Loucy (cell line): Measurements from ENCODE around the gene UTP4.

Experiments
- H2AFZ ChIP-seq: fragments of 200-600 bp; sonication (generic); 2 replicates; pipeline ENCODE4 v1.6.0; 2016; ENCODE audit warnings: antibody characterized with exemption, mild to moderate bottlenecking, low read length, moderate library complexity
- H3F3A ChIP-seq: fragments of 200-600 bp; 2 replicates; pipeline ENCODE4 v1.6.0; 2016; ENCODE audit warnings: antibody characterized with exemption, low read depth, mild to moderate bottlenecking
- H3K27me3 ChIP-seq: fragments of 200-600 bp; sonication (generic); 2 replicates; pipeline ENCODE4 v1.6.1; 2014; ENCODE audit warnings: low read length, mild to moderate bottlenecking; ENCODE audit not compliant: insufficient read depth, poor library complexity, severe bottlenecking
- H3K36me3 ChIP-seq: fragments of 200-600 bp; sonication (generic); 2 replicates; pipeline ENCODE4 v1.6.1; 2016; ENCODE audit warnings: low read length; ENCODE audit not compliant: insufficient read depth
- H3K4me1 ChIP-seq: fragments of 200-600 bp; sonication (generic); 2 replicates; pipeline ENCODE4 v1.5.1; 2014; ENCODE audit warnings: low read length, mild to moderate bottlenecking; ENCODE audit not compliant: insufficient read depth, poor library complexity, severe bottlenecking
- H3K4me2 ChIP-seq: fragments of 200-600 bp; sonication (generic); 2 replicates; pipeline ENCODE4 v1.6.0; 2014; ENCODE audit warnings: antibody characterized with exemption, low read length, low read depth, mild to moderate bottlenecking; ENCODE audit not compliant: poor library complexity, severe bottlenecking
- H3K4me3 ChIP-seq: fragments of 200-600 bp; sonication (generic); 2 replicates; pipeline ENCODE4 v1.5.1; 2014; ENCODE audit warnings: low read length, mild to moderate bottlenecking, mixed read lengths; ENCODE audit not compliant: poor library complexity, severe bottlenecking
- H3K79me2 ChIP-seq: fragments of 200-600 bp; sonication (generic); 2 replicates; pipeline ENCODE4 v1.6.1; 2014; ENCODE audit warnings: low read length; ENCODE audit not compliant: insufficient read depth
- H3K9ac ChIP-seq: fragments of 200-600 bp; sonication (generic); 2 replicates; pipeline ENCODE4 v1.6.0; 2014; ENCODE audit warnings: mild to moderate bottlenecking, low read depth, low read length, moderate library complexity; ENCODE audit not compliant: poor library complexity, severe bottlenecking
- H3K9me2 ChIP-seq: fragments of 200-600 bp; sonication (generic); replicated peaks from 2 replicates; pipeline ENCODE4 v1.6.1; 2016; ENCODE audit warnings: low read depth, low read length, mixed read lengths
- H3K9me3 ChIP-seq: fragments of 200-600 bp; sonication (generic); 2 replicates; pipeline ENCODE4 v1.6.1; 2014; ENCODE audit warnings: mild to moderate bottlenecking, antibody characterized with exemption, low read length, low read depth; ENCODE audit not compliant: insufficient read depth
- H4K20me1 ChIP-seq: fragments of 200-600 bp; sonication (generic); 2 replicates; pipeline ENCODE4 v1.6.0; 2014; ENCODE audit warnings: antibody characterized with exemption, low read length, mild to moderate bottlenecking; ENCODE audit not compliant: insufficient read depth, poor library complexity, severe bottlenecking
- CTCF ChIP-seq: fragments of 200-600 bp; sonication (generic); conservative IDR thresholded peaks from 2 replicates; pipeline ENCODE4 v1.5.1; 2014; ENCODE audit warnings: mild to moderate bottlenecking, antibody characterized with exemption, low read length
- EZH2phosphoT487 ChIP-seq: fragments of 200-600 bp; IDR thresholded peaks from 2 replicates; pipeline ENCODE4 v1.6.1; 2018; ENCODE audit warnings: antibody characterized with exemption, mild to moderate bottlenecking, moderate library complexity, borderline replicate concordance

UTP4 gene

GRCh38 chr16:69166221-69166833 lies 33.9 kb downstream of the UTP4 start:
- Histone ChIP-seq H3K9ac (no peak overlapping the region), H3K4me2 (no peak overlapping the region), H3K36me3 (peaks cover 67% of the 10 kb centered on the region; the same call in 1 of the 2 replicates)

GRCh38 chr16:69166946-69167930 lies 34.8 kb downstream of the UTP4 start:
- Histone ChIP-seq H4K20me1 (no peaks in the 10 kb centered on the region), H3K4me2 (no peak overlapping the region), H3K9me3 (no peaks in the 10 kb centered on the region), H2AFZ (no peak overlapping the region), H3K4me1 (no peaks in the 10 kb centered on the region), H3K9ac (no peak overlapping the region), H3K4me3 (no peak overlapping the region), H3K9me2 (no peaks in the 10 kb centered on the region), H3K27me3 (no peaks in the 10 kb centered on the region), H3K36me3 (peaks cover 63% of the 10 kb centered on the region; the same call in 1 of the 2 replicates), H3K79me2 (no peaks in the 10 kb centered on the region), H3F3A (no peaks in the 10 kb centered on the region)
- TF ChIP-seq CTCF: no peak
- no peak for TF ChIP-seq EZH2phosphoT487

More at GRCh38 chr16:69166221-69166833, 33.9 kb downstream of the UTP4 start:
- Histone ChIP-seq H3K27me3 (no peaks in the 10 kb centered on the region), H3K4me1 (no peaks in the 10 kb centered on the region), H2AFZ (no peak overlapping the region), H3F3A (no peaks in the 10 kb centered on the region), H3K79me2 (no peaks in the 10 kb centered on the region), H3K9me3 (no peaks in the 10 kb centered on the region), H4K20me1 (no peaks in the 10 kb centered on the region), H3K4me3 (no peak overlapping the region), H3K9me2 (no peaks in the 10 kb centered on the region)
- TF ChIP-seq CTCF: no peak
- TF ChIP-seq EZH2phosphoT487: no peak

- Histone ChIP-seq H3K36me3 (peaks cover 52% of the 10 kb centered on the region; the same call in 1 of the 2 replicates), H2AFZ (no peak overlapping the region), H3K9me3 (no peaks in the 10 kb centered on the region), H3K27me3 (no peaks in the 10 kb centered on the region), H3F3A (no peaks in the 10 kb centered on the region), H4K20me1 (no peaks in the 10 kb centered on the region), H3K9ac (no peak overlapping the region), H3K4me3 (no peak overlapping the region), H3K79me2 (no peaks in the 10 kb centered on the region), H3K9me2 (no peaks in the 10 kb centered on the region), H3K4me1 (no peaks in the 10 kb centered on the region), H3K4me2 (no peak overlapping the region)
- TF ChIP-seq EZH2phosphoT487 (no peak), CTCF (no peak)
These were observed 36.6 kb downstream of the UTP4 start for GRCh38 chr16:69169051-69169450.
